HepG2 (cell line): ENCODE results near the gene GABARAPL2. TPM values are rescaled to one million over a fixed set of nuclear protein-coding genes. Genes with fewer than 3 reads are reported as not detected.

Experiments used
- CCDC6 ChIP-seq: sonication (generic); formaldehyde crosslinking; IDR thresholded peaks from 2 replicates; pipeline ENCODE4 v1.8.1; 2022; ENCODE audit warnings: mild to moderate bottlenecking, missing genetic modification reagents, moderate library complexity
- KAT8 ChIP-seq: IDR thresholded peaks from 2 replicates; pipeline ENCODE4 v1.6.1; 2016; ENCODE audit warnings: missing genetic modification reagents, missing compliant biosample characterization
- KDM5B ChIP-seq: sonication (generic); formaldehyde crosslinking; IDR thresholded peaks from 2 replicates; pipeline ENCODE4 v1.4.0; 2020; ENCODE audit warnings: missing genetic modification reagents, mild to moderate bottlenecking, borderline replicate concordance
- KLF9 ChIP-seq: IDR thresholded peaks from 2 replicates; pipeline ENCODE4 v1.6.1; 2016; ENCODE audit warnings: low read depth
- MBD4 ChIP-seq: IDR thresholded peaks from 2 replicates; pipeline ENCODE4 v1.6.1; 2012; ENCODE audit warnings: low read length, inconsistent platforms, borderline replicate concordance
- NFKBIZ ChIP-seq: IDR thresholded peaks from 2 replicates; pipeline ENCODE4 v1.6.1; 2018; ENCODE audit warnings: missing genetic modification reagents, missing compliant biosample characterization
- PAF1 ChIP-seq: IDR thresholded peaks from 2 replicates; pipeline ENCODE4 v1.6.1; 2016; ENCODE audit warnings: missing genetic modification reagents, missing compliant biosample characterization
- SIN3A ChIP-seq: IDR thresholded peaks from 2 replicates; pipeline ENCODE4 v1.6.1; 2011; ENCODE audit warnings: low read depth, mild to moderate bottlenecking, control low read depth, low read length, borderline replicate concordance
- SRSF1 ChIP-seq: fragments of 200-400 bp; formaldehyde crosslinking; optimal IDR thresholded peaks from 2 replicates; pipeline ENCODE3; 2017; ENCODE audit warnings: mild to moderate bottlenecking, low read depth, low read length, moderate library complexity
- TEAD2 ChIP-seq: sonication (generic); formaldehyde crosslinking; IDR thresholded peaks from 2 replicates; pipeline ENCODE4 v1.9.0; 2021; ENCODE audit warnings: missing genetic modification reagents
- ZBTB7A ChIP-seq: sonication (generic); formaldehyde crosslinking; IDR thresholded peaks from 2 replicates; pipeline ENCODE4 v1.8.0; 2022; ENCODE audit warnings: mild to moderate bottlenecking, missing genetic modification reagents
- ZMYM2 ChIP-seq: sonication (generic); formaldehyde crosslinking; IDR thresholded peaks from 2 replicates; pipeline ENCODE4 v1.8.0; 2022; ENCODE audit warnings: mild to moderate bottlenecking, missing genetic modification reagents
- ZNF12 ChIP-seq: sonication (generic); formaldehyde crosslinking; IDR thresholded peaks from 2 replicates; pipeline ENCODE4 v1.5.0; 2020; ENCODE audit warnings: missing genetic modification reagents
- ZNF143 ChIP-seq: sonication (generic); formaldehyde crosslinking; IDR thresholded peaks from 2 replicates; pipeline ENCODE4 v1.4.0; 2020; ENCODE audit warnings: missing genetic modification reagents
- ZNF296 ChIP-seq: sonication (generic); formaldehyde crosslinking; conservative IDR thresholded peaks from 2 replicates; pipeline ENCODE4 v1.5.0; 2020; ENCODE audit warnings: mild to moderate bottlenecking, missing genetic modification reagents
- ZNF674 ChIP-seq: sonication (generic); formaldehyde crosslinking; IDR thresholded peaks from 2 replicates; pipeline ENCODE4 v1.5.0; 2020; ENCODE audit warnings: low read depth, mild to moderate bottlenecking, missing genetic modification reagents
- ZNF7 ChIP-seq: IDR thresholded peaks from 2 replicates; pipeline ENCODE4 v1.6.1; 2016; ENCODE audit warnings: missing biosample characterization, missing genetic modification reagents
- ZNF746 ChIP-seq: sonication (generic); formaldehyde crosslinking; IDR thresholded peaks from 2 replicates; pipeline ENCODE4 v1.8.0; 2022; ENCODE audit warnings: mild to moderate bottlenecking, missing genetic modification reagents
- polyA plus RNA-seq, 8 experiments: library from polyadenylated mRNA; depleted of rRNA in 3 of 8; stranded (reverse) in 7 of 8; unstranded in 1 of 8; fragments of >200 nt; fragmentation: Illumina TruSeq in 4 of 8; extraction: Trizol in 4 of 8; gene quantifications; 2 replicates each; pipeline versions ENCODE4 v1.2.1 to v1.2.3, GENCODE V29; 2011 to 2016; ENCODE audit warnings: low read depth in 4 of 8, missing spikeins in 1 of 8, mixed read lengths in 1 of 8; ENCODE audit not compliant: insufficient read depth in 1 of 8
- total RNA-seq, 5 experiments: library from RNA; depleted of rRNA; stranded (reverse); fragments of >200 nt; fragmentation: Illumina TruSeq; extraction: Trizol; gene quantifications; 2 replicates each; pipeline ENCODE4 v1.2.3, GENCODE V29; 2016; ENCODE audit warnings: low read depth in 1 of 5
- TF ChIP-seq, protein P1 (sequence below): sonication (generic); formaldehyde crosslinking; IDR thresholded peaks from 2 replicates; pipeline ENCODE4 v1.4.0; 2020; ENCODE audit warnings: mild to moderate bottlenecking, missing genetic modification reagents
- TF ChIP-seq, protein P2 (sequence below): fragments of 450-650 bp; IDR thresholded peaks from 2 replicates; pipeline ENCODE4 v1.6.1; 2017; ENCODE audit warnings: mild to moderate bottlenecking
- TF ChIP-seq, protein P3 (sequence below): sonication (generic); formaldehyde crosslinking; IDR thresholded peaks from 2 replicates; pipeline ENCODE4 v1.4.0; 2020; ENCODE audit warnings: missing genetic modification reagents
- TF ChIP-seq, protein P4 (sequence below): sonication (generic); formaldehyde crosslinking; IDR thresholded peaks from 2 replicates; pipeline ENCODE4 v1.8.0; 2022; ENCODE audit warnings: mild to moderate bottlenecking, missing genetic modification reagents; ENCODE audit not compliant: insufficient replicate concordance

Gene GABARAPL2
- total and polyA plus RNA-seq, 2 of the 13 experiments (the other 11 are each of a cell fraction or from before 2014, with no cell fraction given), result 76.4 to 83.0 TPM

DNA sequence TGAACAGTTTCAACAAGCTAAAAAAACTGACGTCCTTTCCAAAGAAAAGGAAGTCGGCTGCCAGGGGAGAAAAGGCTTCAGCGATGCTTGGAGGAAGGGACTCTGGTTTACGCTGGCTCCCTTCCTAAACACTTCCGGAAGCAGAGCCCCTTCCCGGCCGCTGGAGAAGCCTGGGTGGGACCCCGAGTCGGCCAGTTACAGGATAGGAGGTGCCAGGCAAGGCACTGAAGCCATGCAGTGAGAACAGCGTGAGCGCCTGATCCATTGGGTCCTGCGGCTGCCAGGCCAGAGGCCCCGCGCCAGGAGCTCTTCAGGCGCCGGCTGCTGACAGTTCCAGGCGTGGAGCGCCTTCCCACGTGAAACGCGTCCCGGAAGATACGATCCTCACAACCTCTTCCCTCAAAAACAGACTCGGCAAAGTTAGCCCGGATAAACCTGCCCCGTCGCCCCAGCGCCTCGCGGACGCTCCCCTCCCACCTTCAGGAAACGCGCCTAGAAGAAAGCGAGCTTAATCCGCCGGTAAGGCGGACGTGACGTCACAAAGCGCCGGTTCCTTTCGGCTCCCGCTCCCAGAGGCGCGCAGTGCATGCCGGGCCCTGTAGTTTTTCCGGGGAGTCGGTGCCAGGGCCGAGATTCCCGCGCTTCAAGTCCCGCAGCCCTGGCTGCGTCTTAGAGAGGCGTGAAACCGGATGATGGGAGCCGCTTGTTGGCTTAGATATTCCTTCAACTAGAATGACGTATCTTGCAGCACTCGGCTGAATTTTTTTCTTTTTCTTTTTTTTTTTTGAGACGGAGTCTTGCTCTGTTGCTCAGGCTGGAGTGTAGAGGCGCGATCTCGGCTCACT lies 56.8 kb downstream of the GABARAPL2 start, which contains the start of gene ADAT1 (continued):
- TF ChIP-seq ZBTB7A (CRISPR knock-in tag) (no peak), SIN3A (peak; percentile 92), ZNF143 (CRISPR knock-in tag) (peak; percentile 98), KAT8 (CRISPR knock-in tag) (peak; percentile 96), PAF1 (no peak), ZNF296 (CRISPR knock-in tag) (no peak), ZNF12 (no peak), ZNF674 (CRISPR knock-in tag) (no peak), KDM5B (CRISPR knock-in tag) (peak; percentile 90), KLF9 (CRISPR knock-in tag) (no peak), CCDC6 (CRISPR knock-in tag) (0 out of 2 replicates have a peak, but pooled peaks have one; percentile 51), TEAD2 (CRISPR knock-in tag) (no peak), ZNF746 (CRISPR knock-in tag) (peak; percentile 55), ZNF7 (CRISPR knock-in tag) (no peak), ZMYM2 (CRISPR knock-in tag) (peak; percentile 62; the same call in 1 of the 2 replicates), MBD4 (no peak), NFKBIZ (CRISPR knock-in tag) (peak; percentile 78; the same call in 1 of the 2 replicates), SRSF1 (peak; percentile 56)
- TF ChIP-seq, protein P1, sequence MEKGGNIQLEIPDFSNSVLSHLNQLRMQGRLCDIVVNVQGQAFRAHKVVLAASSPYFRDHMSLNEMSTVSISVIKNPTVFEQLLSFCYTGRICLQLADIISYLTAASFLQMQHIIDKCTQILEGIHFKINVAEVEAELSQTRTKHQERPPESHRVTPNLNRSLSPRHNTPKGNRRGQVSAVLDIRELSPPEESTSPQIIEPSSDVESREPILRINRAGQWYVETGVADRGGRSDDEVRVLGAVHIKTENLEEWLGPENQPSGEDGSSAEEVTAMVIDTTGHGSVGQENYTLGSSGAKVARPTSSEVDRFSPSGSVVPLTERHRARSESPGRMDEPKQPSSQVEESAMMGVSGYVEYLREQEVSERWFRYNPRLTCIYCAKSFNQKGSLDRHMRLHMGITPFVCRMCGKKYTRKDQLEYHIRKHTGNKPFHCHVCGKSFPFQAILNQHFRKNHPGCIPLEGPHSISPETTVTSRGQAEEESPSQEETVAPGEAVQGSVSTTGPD (CRISPR knock-in tag), result no peak
- TF ChIP-seq, protein P2, sequence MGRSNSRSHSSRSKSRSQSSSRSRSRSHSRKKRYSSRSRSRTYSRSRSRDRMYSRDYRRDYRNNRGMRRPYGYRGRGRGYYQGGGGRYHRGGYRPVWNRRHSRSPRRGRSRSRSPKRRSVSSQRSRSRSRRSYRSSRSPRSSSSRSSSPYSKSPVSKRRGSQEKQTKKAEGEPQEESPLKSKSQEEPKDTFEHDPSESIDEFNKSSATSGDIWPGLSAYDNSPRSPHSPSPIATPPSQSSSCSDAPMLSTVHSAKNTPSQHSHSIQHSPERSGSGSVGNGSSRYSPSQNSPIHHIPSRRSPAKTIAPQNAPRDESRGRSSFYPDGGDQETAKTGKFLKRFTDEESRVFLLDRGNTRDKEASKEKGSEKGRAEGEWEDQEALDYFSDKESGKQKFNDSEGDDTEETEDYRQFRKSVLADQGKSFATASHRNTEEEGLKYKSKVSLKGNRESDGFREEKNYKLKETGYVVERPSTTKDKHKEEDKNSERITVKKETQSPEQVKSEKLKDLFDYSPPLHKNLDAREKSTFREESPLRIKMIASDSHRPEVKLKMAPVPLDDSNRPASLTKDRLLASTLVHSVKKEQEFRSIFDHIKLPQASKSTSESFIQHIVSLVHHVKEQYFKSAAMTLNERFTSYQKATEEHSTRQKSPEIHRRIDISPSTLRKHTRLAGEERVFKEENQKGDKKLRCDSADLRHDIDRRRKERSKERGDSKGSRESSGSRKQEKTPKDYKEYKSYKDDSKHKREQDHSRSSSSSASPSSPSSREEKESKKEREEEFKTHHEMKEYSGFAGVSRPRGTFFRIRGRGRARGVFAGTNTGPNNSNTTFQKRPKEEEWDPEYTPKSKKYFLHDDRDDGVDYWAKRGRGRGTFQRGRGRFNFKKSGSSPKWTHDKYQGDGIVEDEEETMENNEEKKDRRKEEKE, result no peak
- TF ChIP-seq, protein P3, sequence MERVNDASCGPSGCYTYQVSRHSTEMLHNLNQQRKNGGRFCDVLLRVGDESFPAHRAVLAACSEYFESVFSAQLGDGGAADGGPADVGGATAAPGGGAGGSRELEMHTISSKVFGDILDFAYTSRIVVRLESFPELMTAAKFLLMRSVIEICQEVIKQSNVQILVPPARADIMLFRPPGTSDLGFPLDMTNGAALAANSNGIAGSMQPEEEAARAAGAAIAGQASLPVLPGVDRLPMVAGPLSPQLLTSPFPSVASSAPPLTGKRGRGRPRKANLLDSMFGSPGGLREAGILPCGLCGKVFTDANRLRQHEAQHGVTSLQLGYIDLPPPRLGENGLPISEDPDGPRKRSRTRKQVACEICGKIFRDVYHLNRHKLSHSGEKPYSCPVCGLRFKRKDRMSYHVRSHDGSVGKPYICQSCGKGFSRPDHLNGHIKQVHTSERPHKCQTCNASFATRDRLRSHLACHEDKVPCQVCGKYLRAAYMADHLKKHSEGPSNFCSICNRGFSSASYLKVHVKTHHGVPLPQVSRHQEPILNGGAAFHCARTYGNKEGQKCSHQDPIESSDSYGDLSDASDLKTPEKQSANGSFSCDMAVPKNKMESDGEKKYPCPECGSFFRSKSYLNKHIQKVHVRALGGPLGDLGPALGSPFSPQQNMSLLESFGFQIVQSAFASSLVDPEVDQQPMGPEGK (CRISPR knock-in tag), result peak; percentile 46; the same call in 1 of the 2 replicates
- TF ChIP-seq, protein P4, sequence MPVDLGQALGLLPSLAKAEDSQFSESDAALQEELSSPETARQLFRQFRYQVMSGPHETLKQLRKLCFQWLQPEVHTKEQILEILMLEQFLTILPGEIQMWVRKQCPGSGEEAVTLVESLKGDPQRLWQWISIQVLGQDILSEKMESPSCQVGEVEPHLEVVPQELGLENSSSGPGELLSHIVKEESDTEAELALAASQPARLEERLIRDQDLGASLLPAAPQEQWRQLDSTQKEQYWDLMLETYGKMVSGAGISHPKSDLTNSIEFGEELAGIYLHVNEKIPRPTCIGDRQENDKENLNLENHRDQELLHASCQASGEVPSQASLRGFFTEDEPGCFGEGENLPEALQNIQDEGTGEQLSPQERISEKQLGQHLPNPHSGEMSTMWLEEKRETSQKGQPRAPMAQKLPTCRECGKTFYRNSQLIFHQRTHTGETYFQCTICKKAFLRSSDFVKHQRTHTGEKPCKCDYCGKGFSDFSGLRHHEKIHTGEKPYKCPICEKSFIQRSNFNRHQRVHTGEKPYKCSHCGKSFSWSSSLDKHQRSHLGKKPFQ (CRISPR knock-in tag), result peak; percentile 64
